WTC11 (cell line): ENCODE data around the gene CCDC61.

ENCODE experiments used
- FOXK1 ChIP-seq: sonication (generic); formaldehyde crosslinking; IDR thresholded peaks from 2 replicates; pipeline ENCODE4 v1.8.0; 2022; ENCODE audit warnings: mild to moderate bottlenecking, moderate library complexity, missing genetic modification reagents
- GABPB1 ChIP-seq: sonication (generic); formaldehyde crosslinking; IDR thresholded peaks from 2 replicates; pipeline ENCODE4 v1.8.1; 2023; ENCODE audit warnings: mild to moderate bottlenecking, missing genetic modification reagents
- JUN ChIP-seq: sonication (generic); formaldehyde crosslinking; IDR thresholded peaks from 2 replicates; pipeline ENCODE4 v1.8.0; 2023; ENCODE audit warnings: mild to moderate bottlenecking, missing genetic modification reagents
- MAX ChIP-seq: sonication (generic); formaldehyde crosslinking; IDR thresholded peaks from 2 replicates; pipeline ENCODE4 v1.8.0; 2022; ENCODE audit warnings: mild to moderate bottlenecking, missing genetic modification reagents
- MYBL2 ChIP-seq: sonication (generic); formaldehyde crosslinking; IDR thresholded peaks from 2 replicates; pipeline ENCODE4 v1.8.1; 2023; ENCODE audit warnings: mild to moderate bottlenecking, moderate library complexity, missing genetic modification reagents
- NR1H2 ChIP-seq: sonication (generic); formaldehyde crosslinking; IDR thresholded peaks from 2 replicates; pipeline ENCODE4 v1.9.0; 2021; ENCODE audit warnings: mild to moderate bottlenecking, moderate library complexity, missing genetic modification reagents
- SP1 ChIP-seq: sonication (generic); formaldehyde crosslinking; conservative IDR thresholded peaks from 2 replicates; pipeline ENCODE4 v1.8.1; 2022; ENCODE audit warnings: missing genetic modification reagents
- TCF7 ChIP-seq: sonication (generic); formaldehyde crosslinking; IDR thresholded peaks from 2 replicates; pipeline ENCODE4 v1.8.0; 2022; ENCODE audit warnings: mild to moderate bottlenecking, low read depth, missing genetic modification reagents, moderate library complexity
- TEAD4 ChIP-seq: sonication (generic); formaldehyde crosslinking; IDR thresholded peaks from 2 replicates; pipeline ENCODE4 v1.8.0; 2022; ENCODE audit warnings: mild to moderate bottlenecking, missing genetic modification reagents
- ZNF219 ChIP-seq: sonication (generic); formaldehyde crosslinking; IDR thresholded peaks from 2 replicates; pipeline ENCODE4 v1.8.0; 2023; ENCODE audit warnings: missing genetic modification reagents, mild to moderate bottlenecking, borderline replicate concordance
- ZSCAN18 ChIP-seq: fragments of 250-450 bp; sonication (Bioruptor Pico); IDR thresholded peaks from 2 replicates; pipeline ENCODE4 v2.1.2; 2022; ENCODE audit warnings: mild to moderate bottlenecking, moderate library complexity
- TF ChIP-seq, protein P1 (sequence below): fragments of 200-600 bp; IDR thresholded peaks from 2 replicates; pipeline ENCODE4 v1.8.0; 2022; ENCODE audit warnings: antibody characterized with exemption
- TF ChIP-seq, protein P2 (sequence below): sonication (generic); formaldehyde crosslinking; IDR thresholded peaks from 2 replicates; pipeline ENCODE4 v1.8.1; 2022; ENCODE audit warnings: low read depth, missing genetic modification reagents, borderline replicate concordance
- TF ChIP-seq, protein P3 (sequence below): sonication (generic); formaldehyde crosslinking; conservative IDR thresholded peaks from 2 replicates; pipeline ENCODE4 v1.8.1; 2022; ENCODE audit warnings: mild to moderate bottlenecking, missing genetic modification reagents

GRCh38 chr19:46042252-46042883 is 47.1 kb downstream of the CCDC61 start:
- TF ChIP-seq TEAD4 (CRISPR knock-in tag): no peak
- TF ChIP-seq, protein P1, sequence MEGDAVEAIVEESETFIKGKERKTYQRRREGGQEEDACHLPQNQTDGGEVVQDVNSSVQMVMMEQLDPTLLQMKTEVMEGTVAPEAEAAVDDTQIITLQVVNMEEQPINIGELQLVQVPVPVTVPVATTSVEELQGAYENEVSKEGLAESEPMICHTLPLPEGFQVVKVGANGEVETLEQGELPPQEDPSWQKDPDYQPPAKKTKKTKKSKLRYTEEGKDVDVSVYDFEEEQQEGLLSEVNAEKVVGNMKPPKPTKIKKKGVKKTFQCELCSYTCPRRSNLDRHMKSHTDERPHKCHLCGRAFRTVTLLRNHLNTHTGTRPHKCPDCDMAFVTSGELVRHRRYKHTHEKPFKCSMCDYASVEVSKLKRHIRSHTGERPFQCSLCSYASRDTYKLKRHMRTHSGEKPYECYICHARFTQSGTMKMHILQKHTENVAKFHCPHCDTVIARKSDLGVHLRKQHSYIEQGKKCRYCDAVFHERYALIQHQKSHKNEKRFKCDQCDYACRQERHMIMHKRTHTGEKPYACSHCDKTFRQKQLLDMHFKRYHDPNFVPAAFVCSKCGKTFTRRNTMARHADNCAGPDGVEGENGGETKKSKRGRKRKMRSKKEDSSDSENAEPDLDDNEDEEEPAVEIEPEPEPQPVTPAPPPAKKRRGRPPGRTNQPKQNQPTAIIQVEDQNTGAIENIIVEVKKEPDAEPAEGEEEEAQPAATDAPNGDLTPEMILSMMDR: no peak
- TF ChIP-seq, protein P2, sequence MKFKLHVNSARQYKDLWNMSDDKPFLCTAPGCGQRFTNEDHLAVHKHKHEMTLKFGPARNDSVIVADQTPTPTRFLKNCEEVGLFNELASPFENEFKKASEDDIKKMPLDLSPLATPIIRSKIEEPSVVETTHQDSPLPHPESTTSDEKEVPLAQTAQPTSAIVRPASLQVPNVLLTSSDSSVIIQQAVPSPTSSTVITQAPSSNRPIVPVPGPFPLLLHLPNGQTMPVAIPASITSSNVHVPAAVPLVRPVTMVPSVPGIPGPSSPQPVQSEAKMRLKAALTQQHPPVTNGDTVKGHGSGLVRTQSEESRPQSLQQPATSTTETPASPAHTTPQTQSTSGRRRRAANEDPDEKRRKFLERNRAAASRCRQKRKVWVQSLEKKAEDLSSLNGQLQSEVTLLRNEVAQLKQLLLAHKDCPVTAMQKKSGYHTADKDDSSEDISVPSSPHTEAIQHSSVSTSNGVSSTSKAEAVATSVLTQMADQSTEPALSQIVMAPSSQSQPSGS (CRISPR knock-in tag): no peak
- TF ChIP-seq, protein P3, sequence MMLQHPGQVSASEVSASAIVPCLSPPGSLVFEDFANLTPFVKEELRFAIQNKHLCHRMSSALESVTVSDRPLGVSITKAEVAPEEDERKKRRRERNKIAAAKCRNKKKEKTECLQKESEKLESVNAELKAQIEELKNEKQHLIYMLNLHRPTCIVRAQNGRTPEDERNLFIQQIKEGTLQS (CRISPR knock-in tag): no peak
- no peak for TF ChIP-seq JUN (CRISPR knock-in tag)
- TF ChIP-seq NR1H2 (CRISPR knock-in tag): no peak
- TF ChIP-seq MYBL2: no peak
- TF ChIP-seq GABPB1 (CRISPR knock-in tag): no peak
- no peak for TF ChIP-seq TCF7
- no peak for TF ChIP-seq ZNF219 (CRISPR knock-in tag)
- TF ChIP-seq FOXK1: no peak
- TF ChIP-seq SP1 (CRISPR knock-in tag): no peak
- TF ChIP-seq ZSCAN18 (CRISPR knock-in tag): no peak
- no peak for TF ChIP-seq MAX (CRISPR knock-in tag)
